ENCODE measurements around the gene PHKB.

PHKB gene

DNA sequence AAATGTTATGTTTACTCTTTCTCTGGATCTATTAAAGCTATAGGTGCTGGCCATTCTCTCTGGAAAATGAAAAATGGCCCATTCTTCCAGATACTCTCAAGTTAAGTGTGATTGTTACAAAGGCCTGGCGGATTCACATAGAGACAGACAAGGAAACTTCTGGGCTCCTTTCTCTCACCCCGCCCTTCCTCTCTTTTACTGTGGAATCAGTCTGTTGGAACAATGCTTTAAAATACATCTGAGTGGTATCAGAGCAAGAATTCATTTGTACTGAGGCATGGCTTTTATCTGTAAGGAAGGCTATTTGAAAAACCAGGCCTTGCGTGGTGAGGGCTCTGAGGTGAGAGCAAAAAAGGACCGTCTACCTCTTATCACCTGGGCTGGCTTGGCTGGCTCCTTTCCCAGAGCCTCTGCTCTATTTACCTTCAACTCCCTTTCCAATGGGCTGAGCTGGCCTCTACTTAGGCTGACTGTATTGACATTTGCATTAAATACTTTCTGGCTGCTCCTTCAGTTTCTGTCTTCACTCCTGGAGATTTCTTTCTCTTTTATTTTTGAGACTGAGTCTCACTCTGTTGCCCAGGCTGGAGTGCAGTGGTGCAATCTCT lies 274.0 kb downstream of the PHKB start:
- peak; percentile 16 for DNase-seq

DNA sequence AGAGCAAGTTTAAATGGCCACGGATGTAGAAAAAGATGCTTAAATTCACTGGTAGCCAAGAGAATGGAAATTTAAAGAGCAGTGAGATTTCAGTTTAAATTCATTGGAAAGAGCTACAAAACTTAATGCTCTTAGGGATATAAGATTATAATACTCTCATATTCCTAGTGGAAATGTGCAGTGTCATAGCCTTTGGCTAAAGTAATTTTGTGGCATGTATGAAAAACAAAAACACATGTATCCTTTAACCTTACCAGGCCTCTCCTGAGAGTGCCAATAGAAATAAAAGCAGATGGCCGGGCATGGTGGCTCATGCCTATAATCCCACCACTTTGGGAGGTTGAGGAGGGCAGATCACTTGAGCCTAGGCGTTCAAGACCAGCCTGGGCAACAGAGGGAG lies 289.2 kb downstream of the PHKB start:
- DNase-seq = no peak

Measured in NCI-H1092 (cell line).